GM19455 (cell line): ENCODE measurements around the gene RGPD6.
"Not testable (repeated sequence)": the region's sequence is repeated elsewhere in the genome, so short reads cannot be mapped to it uniquely, and the experiment has no call there.

ENCODE experiments used
- ATAC-seq: cut with Tn5 transposase; IDR thresholded peaks from one replicate; pipeline ENCODE4 v1.9.1; 2021; ENCODE audit not compliant: unreplicated experiment

Gene RGPD6

DNA sequence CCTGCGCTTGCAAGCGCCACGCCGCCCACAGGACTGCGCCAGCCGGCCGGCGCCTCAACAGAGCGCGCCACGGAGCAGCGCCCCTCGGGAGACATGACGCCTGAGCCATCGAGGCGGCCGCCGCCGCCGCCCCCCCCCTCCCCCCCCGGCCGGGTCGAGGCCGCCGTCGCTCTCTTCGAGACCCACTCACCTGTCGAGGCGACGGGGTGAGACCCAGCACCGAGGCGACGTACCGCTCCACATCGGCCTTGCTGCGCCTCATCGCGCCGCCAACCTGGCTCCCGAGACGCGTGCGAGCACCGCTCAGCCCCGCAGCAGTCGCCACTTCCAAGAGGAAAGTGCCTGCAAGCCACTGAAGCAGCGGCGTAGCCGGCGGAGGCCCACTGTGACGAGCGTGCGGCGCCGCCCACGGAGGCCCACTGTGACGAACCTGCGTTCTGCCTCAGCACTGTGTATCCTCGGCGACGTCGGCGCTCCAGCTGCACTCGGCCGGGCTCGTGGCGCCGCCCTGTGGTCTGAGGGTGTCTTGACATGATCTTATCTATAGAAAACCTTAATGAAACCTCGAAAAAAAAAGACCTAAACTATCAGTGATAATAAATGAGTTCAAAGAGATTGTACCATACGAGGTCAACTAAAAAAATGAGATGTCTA, at the start of gene RGPD6:
Gene RGPD6 (minus strand): TSS at position 460 of the 654 bp plus-strand sequence. CDS start 198 bp downstream, at position 262.
- peak; percentile 94 for ATAC-seq

DNA sequence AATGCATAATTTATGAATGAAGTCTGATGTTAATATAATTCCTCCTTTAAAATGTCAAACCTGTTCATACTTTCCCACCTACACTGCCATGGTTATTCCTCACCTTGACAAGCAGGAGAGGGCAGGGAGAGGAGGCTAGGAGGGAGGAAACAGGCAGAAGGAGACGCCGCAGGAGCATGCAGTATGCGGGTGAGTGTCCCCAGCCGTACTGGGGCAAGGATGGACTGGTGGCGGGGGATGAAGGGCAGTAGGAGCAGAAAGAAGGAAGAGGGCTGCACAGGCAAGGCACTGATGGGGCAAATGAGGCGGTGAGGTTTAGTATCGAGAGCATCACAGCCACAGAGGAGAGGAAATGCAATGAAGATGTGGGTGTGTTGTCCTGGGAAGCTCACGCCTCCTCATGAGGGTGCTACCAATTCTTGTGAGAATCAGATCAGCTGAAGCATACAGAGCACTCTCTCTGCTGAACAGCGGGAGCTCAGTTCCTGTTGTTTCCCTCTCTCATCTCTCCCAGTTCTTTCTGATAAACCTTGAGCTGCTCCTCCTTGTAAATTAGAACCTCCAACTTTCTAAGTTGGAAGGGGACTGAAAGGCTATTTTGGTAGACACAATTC, 42.4 kb upstream of the RGPD6 start:
- not testable (repeated sequence) for ATAC-seq

DNA sequence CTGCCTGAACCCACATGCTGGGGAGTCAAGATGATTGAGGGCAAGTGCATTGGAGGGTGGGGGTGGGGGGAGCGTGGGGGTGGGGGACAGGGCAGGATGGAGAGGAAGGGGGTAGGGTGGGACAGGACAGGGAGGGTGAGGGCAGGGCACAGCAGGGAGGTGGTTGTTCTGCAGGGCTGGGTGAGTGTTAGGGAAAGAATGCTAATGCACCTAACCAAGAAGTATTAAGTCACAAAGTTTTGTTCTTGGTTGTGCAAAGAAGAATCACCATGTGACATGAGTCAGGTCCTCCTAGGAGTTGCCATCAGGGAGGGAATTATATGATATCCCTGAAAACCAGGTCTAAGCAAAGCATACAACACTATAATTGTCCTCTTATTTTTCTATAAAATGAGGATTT, 36.9 kb upstream of the RGPD6 start:
- not testable (repeated sequence) for ATAC-seq

DNA sequence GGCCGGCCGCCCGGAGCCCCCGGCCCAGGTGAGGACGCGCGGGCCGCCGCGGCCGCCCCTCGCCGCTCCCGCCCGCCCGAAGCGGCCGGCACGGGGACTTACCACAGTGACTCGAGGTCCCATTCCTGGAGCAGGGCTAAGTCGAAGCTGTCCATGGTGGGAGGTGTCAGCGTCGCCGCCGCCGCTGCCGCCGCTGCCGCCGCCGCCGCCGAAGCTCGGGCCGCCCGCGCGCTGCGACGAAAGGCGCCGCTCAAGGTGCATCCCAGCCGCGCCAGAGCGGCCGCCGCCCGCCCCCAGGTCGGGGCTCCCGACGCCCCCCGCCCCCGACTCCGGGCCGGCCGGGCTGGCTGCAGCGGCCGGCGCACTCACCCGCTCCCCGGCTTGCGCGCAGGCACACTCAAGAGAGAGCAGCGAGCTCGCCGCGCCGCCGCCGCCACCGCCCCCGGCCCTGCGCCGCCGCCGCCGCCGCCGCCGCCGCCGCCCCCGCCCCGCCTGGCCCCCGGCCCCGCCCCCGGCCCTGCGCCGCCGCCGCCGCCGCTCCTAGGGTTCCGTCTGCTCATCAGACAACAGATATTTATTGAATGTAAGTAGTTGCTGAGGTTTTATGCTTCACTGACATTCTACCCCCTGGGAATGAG, 33.7 kb upstream of the RGPD6 start:
- not testable (repeated sequence) for ATAC-seq

DNA sequence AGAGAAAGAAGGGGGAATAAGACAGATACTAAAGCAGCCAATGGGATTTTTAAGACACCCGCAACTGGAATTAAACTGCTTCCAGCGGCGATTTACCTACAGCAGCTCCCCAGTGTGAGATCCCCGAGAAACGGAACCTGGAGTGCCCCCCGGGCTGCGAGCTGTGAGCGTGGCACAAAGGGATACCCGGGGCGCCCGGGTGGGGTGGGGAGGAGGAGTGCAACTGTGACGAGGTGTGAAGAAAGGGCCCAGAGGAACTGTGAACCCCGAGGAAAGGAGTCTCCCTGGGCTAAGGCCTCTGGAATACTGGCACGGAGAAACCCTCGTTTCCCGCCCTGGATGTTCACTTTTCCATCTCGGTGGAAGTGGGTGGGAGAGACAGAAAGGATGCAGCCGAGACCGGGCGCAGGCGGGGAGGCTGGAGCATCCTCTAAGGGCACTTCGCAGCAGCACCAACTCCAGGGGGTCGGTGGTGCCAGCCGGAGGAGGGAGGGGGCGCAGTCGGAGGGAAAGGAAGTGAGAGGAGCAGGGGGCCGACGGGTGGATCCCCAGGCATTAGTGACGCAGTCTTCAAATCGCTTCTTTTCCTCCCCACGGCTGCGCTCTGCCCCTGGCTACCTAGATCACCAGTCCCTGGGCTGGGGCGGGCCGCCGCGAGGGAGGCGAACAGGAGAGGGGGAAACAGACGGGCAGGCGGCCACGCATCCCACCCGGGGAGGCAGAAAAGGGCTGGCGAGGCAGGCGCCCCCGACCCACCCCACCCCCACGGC, 33.0 kb upstream of the RGPD6 start:
- not testable (repeated sequence) for ATAC-seq

DNA sequence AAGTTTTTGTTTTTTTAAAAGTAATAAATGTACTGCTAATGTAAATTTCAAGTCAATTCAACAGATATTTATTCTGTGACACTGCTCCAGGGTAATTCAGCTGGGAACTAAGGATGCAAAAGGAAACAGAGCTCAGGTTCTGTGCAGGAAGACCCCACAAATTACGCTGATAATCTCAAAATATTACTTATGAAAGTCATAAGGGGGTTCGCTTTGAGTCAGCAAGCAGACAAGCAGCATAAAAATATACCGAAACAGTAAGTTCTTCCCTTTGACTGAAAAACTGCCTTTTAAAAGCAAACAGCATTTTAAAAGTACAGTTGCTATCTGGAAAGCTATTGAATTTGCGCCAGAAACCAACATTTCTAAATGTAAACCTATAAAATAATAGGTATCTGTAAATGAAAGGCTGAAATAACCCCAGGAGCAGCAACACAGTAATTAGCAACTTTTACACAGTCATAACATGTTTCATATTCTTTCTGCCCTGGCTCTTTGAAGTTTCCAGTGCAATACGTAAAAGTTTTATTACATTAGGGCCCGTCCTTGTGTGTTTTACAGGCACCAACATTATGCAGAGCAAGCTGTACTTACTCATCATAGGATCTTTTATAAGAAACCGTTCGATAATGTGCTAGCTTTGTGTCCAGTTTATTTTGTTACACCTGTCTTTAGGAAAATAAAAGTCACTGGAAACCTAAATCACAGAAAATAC, 31.9 kb upstream of the RGPD6 start:
- ATAC-seq = not testable (repeated sequence)

DNA sequence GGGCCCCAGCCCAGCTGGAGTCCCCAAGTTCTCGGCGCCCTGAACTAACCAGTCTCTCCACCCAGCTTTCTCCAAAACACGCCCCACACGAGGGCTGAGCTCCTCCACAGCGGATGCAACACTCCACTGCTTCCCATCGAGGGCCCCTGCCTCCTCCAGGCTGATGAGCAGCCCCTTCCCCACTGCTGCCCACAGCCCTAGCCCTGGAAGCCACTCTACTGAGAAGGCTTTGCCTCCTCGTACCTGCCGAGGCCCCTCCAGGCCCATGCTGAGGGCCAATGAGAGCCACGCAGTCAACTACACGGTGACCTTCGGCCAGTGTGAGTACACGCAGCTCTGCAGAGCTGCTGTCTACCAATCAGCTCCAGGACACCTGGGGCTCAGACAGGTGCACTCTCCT, 28.0 kb upstream of the RGPD6 start:
- not testable (repeated sequence) for ATAC-seq

DNA sequence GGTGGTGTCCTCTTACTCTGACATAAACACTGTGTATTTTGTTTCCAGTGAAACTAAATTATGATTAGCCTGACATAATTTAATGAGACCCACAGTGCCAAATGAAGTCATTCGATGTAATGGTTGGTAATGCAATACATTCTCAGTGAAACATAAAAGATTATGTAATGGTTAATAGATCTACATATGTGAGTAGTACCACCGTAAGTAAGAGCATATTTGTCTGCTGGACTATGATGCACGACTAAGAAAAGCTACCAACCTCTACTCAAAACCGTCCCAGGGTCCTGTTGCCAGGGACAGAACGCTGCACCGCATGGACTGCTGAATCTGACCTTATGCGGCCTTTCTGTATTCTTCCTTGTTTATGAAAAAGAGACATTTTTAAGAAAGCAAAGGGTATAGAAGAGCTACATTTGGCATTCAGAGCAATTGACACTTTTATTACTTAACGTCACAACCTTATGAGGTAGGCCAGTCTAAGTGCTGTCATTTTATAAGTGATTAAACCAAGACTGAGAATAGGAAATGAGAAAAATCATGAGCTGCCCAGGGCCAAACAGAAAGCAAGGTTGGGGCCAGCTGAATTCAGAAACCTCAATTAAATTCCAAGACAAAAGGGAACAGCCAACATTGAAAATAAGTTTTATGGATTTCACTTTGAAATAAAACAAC, 27.0 kb upstream of the RGPD6 start:
- not testable (repeated sequence) for ATAC-seq

DNA sequence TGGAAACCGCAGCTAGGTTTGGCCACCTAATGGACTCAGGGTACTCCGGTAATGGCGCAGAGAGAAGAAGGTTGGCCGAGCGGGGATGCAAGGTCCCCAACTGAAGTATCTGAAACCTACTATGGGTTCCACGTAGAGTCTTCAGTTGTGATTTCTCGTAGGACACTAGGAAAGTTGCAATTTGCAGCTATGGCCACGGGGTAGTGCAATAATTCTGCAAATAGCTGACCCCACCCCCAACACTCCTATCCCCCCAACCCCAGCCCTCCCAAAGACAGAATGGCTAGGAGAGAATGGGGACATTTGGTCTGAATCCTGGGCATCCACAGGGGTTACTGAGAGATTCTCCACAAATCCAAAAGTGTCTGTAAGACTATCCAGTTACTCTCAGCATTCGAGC, 25.1 kb upstream of the RGPD6 start:
- ATAC-seq = not testable (repeated sequence)

DNA sequence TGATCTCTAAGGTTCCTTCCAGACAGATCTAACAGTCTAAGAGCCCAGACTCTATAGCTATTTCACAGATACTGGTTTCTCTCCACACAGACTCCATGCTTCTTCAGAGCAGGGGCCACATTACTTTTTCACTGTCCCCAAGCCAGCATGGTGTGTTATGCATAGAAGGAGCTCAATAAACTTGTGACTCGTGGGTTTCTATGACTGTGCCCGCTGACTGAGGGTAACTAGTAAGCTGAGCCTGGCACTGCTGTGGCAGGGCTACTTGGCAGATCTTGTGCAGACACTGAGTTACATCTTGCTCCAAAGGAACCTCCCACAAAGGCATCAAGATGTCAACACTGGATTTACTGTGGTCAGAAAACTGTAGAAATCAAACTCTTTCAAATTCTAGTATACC, 15.0 kb upstream of the RGPD6 start:
- not testable (repeated sequence) for ATAC-seq

DNA sequence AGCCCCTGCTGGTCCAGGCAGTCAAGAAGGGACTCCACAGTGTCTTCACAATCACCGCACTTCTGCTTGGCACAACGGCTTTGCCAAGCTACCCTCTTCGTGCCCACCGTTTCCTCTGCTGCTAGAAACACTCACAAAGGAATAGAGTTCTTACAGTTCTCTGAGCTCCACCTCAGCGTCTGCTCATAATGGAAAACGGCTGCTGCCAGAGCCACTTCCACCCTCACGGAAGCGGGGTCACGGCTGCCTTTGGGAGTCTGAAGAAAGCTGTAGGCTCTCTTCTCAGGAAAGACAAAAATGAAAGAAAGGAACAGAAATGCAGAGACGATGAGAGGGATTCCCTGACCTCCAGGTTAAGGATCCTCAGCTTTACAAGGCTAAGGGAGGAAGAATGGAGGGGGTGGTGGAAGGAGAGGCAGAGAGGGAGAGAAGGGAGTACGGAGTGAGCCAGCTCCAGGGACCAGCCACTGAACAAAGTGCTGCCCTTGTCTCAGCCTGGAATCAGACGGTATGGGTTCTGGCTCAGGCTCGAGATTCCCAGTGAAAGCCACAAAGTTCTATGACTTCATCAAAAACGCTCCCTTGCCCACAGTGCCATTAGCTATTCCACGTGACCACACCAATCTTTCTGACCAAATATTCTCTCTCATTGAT, 12.8 kb upstream of the RGPD6 start:
- ATAC-seq = not testable (repeated sequence)

DNA sequence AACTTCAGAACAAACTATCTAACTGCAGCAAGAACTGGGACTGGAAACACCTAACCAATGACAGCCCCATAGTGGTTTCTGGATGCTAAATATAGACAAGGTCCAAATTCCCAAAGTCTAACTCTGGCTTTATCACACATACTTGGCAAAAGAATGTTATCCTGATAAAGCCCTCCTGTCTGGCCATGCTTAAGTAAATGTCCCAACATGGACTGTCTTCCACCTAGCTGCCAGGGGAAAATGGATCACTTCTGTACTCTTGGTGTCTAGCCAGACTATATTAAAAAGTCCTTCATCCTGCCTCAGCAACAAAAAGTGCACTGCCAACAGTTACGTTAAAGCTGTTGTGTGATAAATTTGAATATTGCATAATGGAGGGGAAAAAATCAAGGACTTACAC, 11.5 kb upstream of the RGPD6 start:
- not testable (repeated sequence) for ATAC-seq

DNA sequence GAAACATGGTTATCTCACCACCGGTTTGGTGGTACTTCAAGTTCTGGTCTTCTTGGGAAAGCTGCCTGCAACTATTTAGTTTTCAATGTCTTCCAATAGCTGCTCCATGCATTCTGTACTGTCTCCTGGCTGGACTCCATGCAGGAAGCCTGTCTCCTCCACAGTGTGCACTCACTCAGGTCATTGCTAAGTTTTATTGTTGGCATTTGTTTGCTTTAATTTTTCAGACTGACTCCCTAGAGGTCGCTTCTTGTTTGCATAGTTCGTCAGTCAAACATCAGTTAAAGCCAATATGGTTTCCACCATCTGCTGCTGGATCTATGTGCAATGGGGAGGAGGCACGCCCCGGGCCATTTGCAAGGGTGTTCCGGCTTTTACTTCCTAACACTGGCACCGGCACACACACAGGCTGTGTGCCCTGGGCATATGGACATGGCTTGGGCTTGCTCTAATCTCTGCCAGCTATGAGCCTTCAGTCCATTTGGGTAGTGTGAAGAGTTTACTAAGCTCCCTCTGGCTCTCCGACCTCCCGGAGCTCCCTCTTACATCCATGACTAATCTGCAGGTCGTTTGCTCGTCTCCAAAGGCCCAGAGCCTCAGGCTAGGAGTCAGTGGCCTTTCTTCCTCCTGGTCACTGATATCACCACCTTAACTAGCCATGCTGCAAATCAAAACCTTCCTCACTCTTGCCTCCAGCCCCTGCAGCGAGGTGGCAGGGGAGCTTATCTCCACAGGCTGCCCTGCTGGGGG, 2.4 kb upstream of the RGPD6 start:
- not testable (repeated sequence) for ATAC-seq

DNA sequence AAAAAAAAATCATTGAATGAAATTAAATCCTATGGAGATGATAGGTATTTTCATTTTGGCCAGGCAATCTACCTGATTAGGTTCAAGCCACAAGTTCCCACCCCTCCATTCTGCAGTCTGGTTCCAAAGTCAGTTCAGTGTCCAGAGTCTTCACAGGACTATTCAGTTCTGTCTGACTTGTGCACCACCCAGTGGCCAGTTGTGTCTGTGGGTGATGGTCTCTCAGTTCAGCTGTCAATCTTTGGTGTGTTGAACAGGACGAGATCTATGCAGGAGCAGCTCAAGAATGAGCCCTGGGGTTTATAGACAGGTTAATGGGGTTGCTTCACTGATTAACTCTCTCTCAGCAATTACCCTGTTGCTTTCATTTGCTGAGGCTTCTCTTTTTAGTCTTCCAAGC, 1.4 kb upstream of the RGPD6 start:
- peak; percentile 73 for ATAC-seq

DNA sequence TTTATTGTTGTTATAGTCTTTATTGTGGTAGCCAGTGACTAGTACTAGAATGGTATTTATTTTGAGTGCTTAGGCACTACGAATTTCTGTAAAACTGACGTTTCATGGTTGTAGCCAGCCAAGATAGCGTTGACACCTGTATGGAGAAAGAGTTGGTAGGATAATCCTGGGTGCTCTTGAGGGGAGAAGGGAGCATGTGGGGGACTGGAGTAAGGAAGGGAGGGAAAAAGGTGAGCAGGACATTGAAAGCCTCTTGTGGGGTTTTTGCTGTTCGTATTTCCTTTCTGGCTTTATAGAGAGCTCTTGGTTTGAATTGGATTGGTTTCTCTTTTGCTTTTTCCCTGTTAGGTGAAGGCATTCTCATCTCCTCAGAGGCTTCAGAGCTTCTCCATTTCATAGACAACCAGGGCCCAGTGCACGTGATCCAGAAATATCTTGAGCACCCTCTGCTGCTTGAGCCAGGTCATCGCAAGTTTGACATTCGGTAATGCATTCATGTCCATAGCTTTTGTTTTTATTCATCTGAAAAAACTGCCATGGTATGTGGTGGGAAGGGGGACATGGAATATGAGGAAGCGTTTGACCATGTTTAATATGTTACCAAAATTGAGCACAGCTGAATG, 77.2 kb downstream of the RGPD6 start:
- not testable (repeated sequence) for ATAC-seq

DNA sequence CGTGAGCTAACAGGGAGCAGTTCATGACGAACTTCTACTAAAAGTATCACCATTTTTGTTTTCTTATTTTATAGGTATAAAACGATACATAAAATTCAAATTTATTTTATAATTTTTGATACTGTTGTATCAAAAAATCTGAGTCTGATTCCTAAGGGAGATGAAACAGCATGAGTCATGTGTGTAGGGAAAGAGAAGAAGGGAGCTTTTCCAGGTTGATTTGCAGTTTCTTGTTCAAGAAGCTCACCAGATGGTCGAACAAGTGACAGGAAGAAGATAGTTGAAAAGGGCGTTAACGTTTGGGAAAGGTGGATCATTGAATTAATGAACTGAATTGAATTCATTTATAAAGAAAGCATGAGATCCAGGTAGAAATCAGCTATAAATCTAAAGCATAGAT, 81.0 kb downstream of the RGPD6 start:
- not testable (repeated sequence) for ATAC-seq

DNA sequence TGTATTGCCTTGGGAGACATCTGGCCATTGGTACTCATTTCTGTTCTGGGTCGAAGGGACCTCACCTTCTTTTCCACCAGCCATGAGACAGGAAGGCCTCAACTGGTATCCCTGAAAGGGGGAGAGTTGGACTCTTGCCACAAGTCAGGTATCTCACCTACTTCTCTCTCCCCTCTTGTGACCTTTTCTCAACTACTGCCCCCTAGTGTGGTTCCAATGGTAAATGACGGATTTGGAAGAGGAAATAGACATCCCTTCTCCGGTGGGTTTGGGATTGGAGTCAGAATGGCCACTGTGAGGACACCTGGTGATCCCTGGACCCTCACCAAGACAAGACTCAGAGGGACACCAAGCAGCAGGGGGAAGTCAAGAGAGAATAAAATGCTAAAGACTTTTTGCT, 82.5 kb downstream of the RGPD6 start:
- ATAC-seq = not testable (repeated sequence)

DNA sequence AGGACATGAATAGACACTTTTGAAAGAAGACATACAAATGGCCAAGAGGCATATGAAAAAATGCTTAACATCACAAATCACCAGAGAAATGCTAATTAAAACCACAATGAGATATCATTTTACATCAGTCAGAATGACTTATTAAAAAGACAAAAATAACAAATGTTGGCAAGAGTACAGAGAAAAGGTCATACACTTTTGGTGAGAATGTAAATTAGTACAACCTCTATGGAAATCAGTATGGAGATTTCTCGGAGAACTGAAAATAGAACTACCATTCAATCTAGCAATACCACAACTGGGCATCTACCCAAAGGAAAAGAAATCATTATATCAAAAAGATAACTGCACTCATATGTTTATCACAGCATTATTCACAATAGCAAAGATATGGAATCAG, 88.0 kb downstream of the RGPD6 start:
- ATAC-seq = not testable (repeated sequence)

DNA sequence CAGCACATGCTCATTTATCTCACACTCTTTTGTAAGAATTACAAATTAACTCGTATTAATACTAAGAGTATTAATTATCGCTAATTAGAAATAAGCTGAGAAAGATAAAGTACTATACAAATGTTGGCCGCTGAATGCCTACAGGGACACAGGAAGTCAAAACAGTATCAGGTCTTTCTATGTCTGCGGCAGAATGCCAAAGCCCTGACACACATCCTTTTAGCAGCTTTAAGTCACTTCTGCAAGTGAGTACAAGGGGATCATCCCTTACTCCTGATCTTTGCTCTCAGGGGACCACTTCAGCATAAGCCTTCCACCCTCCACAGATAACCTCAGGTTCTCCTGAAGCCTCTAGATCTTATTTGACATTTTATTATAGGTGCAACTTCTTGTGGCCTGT, 94.3 kb downstream of the RGPD6 start:
- not testable (repeated sequence) for ATAC-seq
